CD4-positive, alpha-beta T cell (primary cell): Measurements from ENCODE around the gene APPL2. TPM values are rescaled to one million over a fixed set of nuclear protein-coding genes. Genes with fewer than 3 reads are reported as not detected.

ENCODE experiments used
- ATAC-seq: fragments of 200-7000 bp; cut with Tn5 transposase; one replicate; pipeline ENCODE4 v1.10.0; 2022; ENCODE audit warnings: mild to moderate bottlenecking; ENCODE audit not compliant: poor library complexity
- CTCF ChIA-PET: fragments of 350-600 bp; sonication (Branson Sonifier 250); formaldehyde crosslinking; loops from one replicate; lab custom pipeline; 2021; ENCODE audit warnings: antibody characterized with exemption, inconsistent platforms; lab: Charles Lee
- POLR2A ChIA-PET: fragments of 350-600 bp; sonication (Branson Sonifier 250); formaldehyde crosslinking; loops from one replicate; lab custom pipeline; 2021; ENCODE audit warnings: antibody characterized with exemption, inconsistent platforms; lab: Charles Lee
- DNase-seq, 14 experiments: peaks; one replicate each; pipeline ENCODE4 v3.0.0-alpha.2; 2013 to 2020; ENCODE audit warnings: mixed read lengths in 2 of 14
- H3K27ac ChIP-seq, 2 donors: one replicate each; pipeline versions ENCODE4 v1.5.1 to v1.7.0; 2013; ENCODE audit warnings: low read length in 2 of 2, low read depth in 1 of 2, mild to moderate bottlenecking in 1 of 2
- H3K27me3 ChIP-seq, 2 experiments: 1 replicate in 1 of 2; 2 replicates in 1 of 2; pipeline versions ENCODE4 v1.6.1 to v1.7.0; 2013; ENCODE audit warnings: low read length in 2 of 2, control low read depth in 1 of 2, mild to moderate bottlenecking in 1 of 2, moderate library complexity in 1 of 2; ENCODE audit not compliant: insufficient read depth in 2 of 2, control insufficient read depth in 1 of 2
- H3K36me3 ChIP-seq: one replicate; pipeline ENCODE4 v1.6.1; 2013; ENCODE audit warnings: low read length, control low read depth; ENCODE audit not compliant: insufficient read depth
- H3K4me1 ChIP-seq: one replicate; pipeline ENCODE4 v1.6.1; 2013; ENCODE audit warnings: low read length, control low read depth; ENCODE audit not compliant: insufficient read depth
- H3K4me3 ChIP-seq: one replicate; pipeline ENCODE4 v1.5.1; 2013; ENCODE audit warnings: mild to moderate bottlenecking, low read length, moderate library complexity
- H3K9me3 ChIP-seq, 2 experiments: 1 replicate in 1 of 2; 2 replicates in 1 of 2; pipeline versions ENCODE4 v1.6.1 to v1.7.0; 2013; ENCODE audit warnings: low read length in 2 of 2, mild to moderate bottlenecking in 2 of 2, control low read depth in 1 of 2, moderate library complexity in 1 of 2; ENCODE audit not compliant: control insufficient read depth in 1 of 2, insufficient read depth in 1 of 2
- H3K27ac Mint-ChIP-seq: one replicate; pipeline ENCODE4 v1.8.0; 2020; ENCODE audit warnings: mixed read lengths
- H3K27me3 Mint-ChIP-seq: one replicate; pipeline ENCODE4 v1.8.0; 2021; ENCODE audit warnings: mixed read lengths
- H3K36me3 Mint-ChIP-seq: one replicate; pipeline ENCODE4 v1.8.0; 2021; ENCODE audit warnings: low read depth, mixed read lengths
- H3K4me1 Mint-ChIP-seq: one replicate; pipeline ENCODE4 v1.8.0; 2021; ENCODE audit warnings: low read depth, mixed read lengths
- H3K4me3 Mint-ChIP-seq: one replicate; pipeline ENCODE4 v1.8.0; 2020; ENCODE audit warnings: mild to moderate bottlenecking, mixed read lengths
- H3K9me3 Mint-ChIP-seq: one replicate; pipeline ENCODE4 v1.8.0; 2020; ENCODE audit warnings: mixed read lengths
- CTCF ChIP-seq: fragments of 200-600 bp; IDR thresholded peaks from one replicate; pipeline ENCODE4 v1.8.0; 2022; ENCODE audit warnings: antibody characterized with exemption, mild to moderate bottlenecking
- intact Hi-C, 2 experiments: fragments of 100-400 bp; cut with DNase I in 1 of 2; cut with micrococcal nuclease in 1 of 2; formaldehyde crosslinking; loops; one replicate each; pipeline versions ENCODE4 v1.15.1 to v1.9.0; 2023 to 2025; cut with DNase I, micrococcal nuclease
- total RNA-seq, 174 experiments: library from RNA in 2 of 174; stranded (reverse) in 2 of 174; gene quantifications; one replicate each; pipeline ENCODE4 v1.2.3 and lab custom pipeline; 2021 to 2026

Gene APPL2
- total RNA-seq, 2 experiments from 2014 or later: 58.8 to 59.9 TPM

GRCh38 chr12:105219261-105220028 is 16.5 kb downstream of the APPL2 start:
- ATAC-seq (no peak), DNase-seq (no peak)
- Mint-ChIP-seq H3K4me1 (peaks cover 5% of the 10 kb centered on the region), H3K36me3 (peaks cover 96% of the 10 kb centered on the region), H3K27ac (no peak overlapping the region), H3K9me3 (no peaks in the 10 kb centered on the region), H3K4me3 (no peak overlapping the region), H3K27me3 (no peaks in the 10 kb centered on the region)
- H3K27ac ChIP-seq: no peak overlapping the region
- intact Hi-C loops: no loop called here
- no peaks in the 10 kb centered on the region for H3K9me3 ChIP-seq
- H3K4me3 ChIP-seq: no peak overlapping the region
- H3K36me3 ChIP-seq: peaks cover 71% of the 10 kb centered on the region
- H3K27me3 ChIP-seq: no peaks in the 10 kb centered on the region
- no peak for TF ChIP-seq CTCF
- ChIA-PET CTCF (no interaction called here), POLR2A (interaction anchor here (1.8 kb wide), 1 partner anchor 16 kb away, joined by 7 read pairs; the partner anchor contains the start of gene APPL2)
- no peaks in the 10 kb centered on the region for H3K4me1 ChIP-seq

- intact Hi-C loops: no loop called here
- ChIA-PET CTCF (no interaction called here), POLR2A (interaction anchor here (0.7 kb wide), 1 partner anchor 955 kb away, joined by 3 read pairs; no protein-coding TSS in a partner anchor)
- H3K27me3 Mint-ChIP-seq: no peaks in the 10 kb centered on the region
- Histone ChIP-seq H3K4me1 (no peaks in the 10 kb centered on the region), H3K4me3 (no peak overlapping the region), H3K36me3 (peaks cover 68% of the 10 kb centered on the region), H3K27ac (no peak overlapping the region), H3K27me3 (no peaks in the 10 kb centered on the region), H3K9me3 (no peaks in the 10 kb centered on the region)
- TF ChIP-seq CTCF: no peak
- ATAC-seq (no peak), DNase-seq (no peak)
- H3K9me3 Mint-ChIP-seq: no peaks in the 10 kb centered on the region
- peaks cover 5% of the 10 kb centered on the region for H3K4me1 Mint-ChIP-seq
- H3K4me3 Mint-ChIP-seq: no peak overlapping the region
- peaks cover 90% of the 10 kb centered on the region for H3K36me3 Mint-ChIP-seq
- H3K27ac Mint-ChIP-seq: no peak overlapping the region
Observed at GRCh38 chr12:105218434-105218833, 17.5 kb downstream of the APPL2 start.

GRCh38 chr12:105214670-105215375 is 21.2 kb downstream of the APPL2 start:
- Histone ChIP-seq H3K27me3 (no peaks in the 10 kb centered on the region), H3K27ac (no peak overlapping the region), H3K4me1 (no peaks in the 10 kb centered on the region), H3K9me3 (no peaks in the 10 kb centered on the region), H3K4me3 (no peak overlapping the region), H3K36me3 (peaks cover 53% of the 10 kb centered on the region)
- ATAC-seq (no peak), DNase-seq (no peak)
- ChIA-PET CTCF (no interaction called here), POLR2A (no interaction called here)
- intact Hi-C loops: no loop called here
- Mint-ChIP-seq H3K4me1 (no peaks in the 10 kb centered on the region), H3K9me3 (no peaks in the 10 kb centered on the region), H3K36me3 (peaks cover 87% of the 10 kb centered on the region), H3K4me3 (no peak overlapping the region), H3K27ac (no peak overlapping the region), H3K27me3 (no peaks in the 10 kb centered on the region)
- TF ChIP-seq CTCF: no peak
